ENCODE results near the gene FOXP1. TPM values are rescaled to one million over a fixed set of nuclear protein-coding genes. Genes with fewer than 3 reads are reported as not detected.

Gene FOXP1
- total RNA-seq, 2 experiments from 2014 or later, result 493 to 508 TPM

DNA sequence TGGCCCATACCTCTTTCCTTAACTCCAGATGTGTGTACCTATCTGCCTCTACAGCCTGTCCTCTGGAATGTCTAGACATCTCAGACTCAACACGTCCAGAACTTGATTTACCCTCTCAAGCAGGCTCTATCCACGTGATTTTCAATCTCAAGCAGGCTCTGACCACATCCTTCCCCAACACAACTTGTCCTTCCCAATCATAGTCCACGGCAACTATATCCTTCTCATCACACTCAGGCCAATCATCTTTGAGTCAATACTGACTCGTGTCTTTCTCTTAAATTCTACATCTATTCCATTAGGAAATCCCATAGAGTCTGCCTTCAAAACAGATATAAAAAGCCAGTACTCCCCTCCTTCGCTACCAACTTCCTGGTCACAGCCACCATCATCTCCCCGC is 70.4 kb downstream of the FOXP1 start:
- TF ChIP-seq, protein P1, sequence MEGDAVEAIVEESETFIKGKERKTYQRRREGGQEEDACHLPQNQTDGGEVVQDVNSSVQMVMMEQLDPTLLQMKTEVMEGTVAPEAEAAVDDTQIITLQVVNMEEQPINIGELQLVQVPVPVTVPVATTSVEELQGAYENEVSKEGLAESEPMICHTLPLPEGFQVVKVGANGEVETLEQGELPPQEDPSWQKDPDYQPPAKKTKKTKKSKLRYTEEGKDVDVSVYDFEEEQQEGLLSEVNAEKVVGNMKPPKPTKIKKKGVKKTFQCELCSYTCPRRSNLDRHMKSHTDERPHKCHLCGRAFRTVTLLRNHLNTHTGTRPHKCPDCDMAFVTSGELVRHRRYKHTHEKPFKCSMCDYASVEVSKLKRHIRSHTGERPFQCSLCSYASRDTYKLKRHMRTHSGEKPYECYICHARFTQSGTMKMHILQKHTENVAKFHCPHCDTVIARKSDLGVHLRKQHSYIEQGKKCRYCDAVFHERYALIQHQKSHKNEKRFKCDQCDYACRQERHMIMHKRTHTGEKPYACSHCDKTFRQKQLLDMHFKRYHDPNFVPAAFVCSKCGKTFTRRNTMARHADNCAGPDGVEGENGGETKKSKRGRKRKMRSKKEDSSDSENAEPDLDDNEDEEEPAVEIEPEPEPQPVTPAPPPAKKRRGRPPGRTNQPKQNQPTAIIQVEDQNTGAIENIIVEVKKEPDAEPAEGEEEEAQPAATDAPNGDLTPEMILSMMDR (IDR thresholded peaks at IDR 0.05), result no peak
- no peaks in the 10 kb centered on the region for H3K36me3 Mint-ChIP-seq (ENCODE audit: low read depth)
- H3K9me3 Mint-ChIP-seq, result no peaks in the 10 kb centered on the region
- H3K4me3 ChIP-seq (ENCODE audit: low read length), result no peak overlapping the region
- H3K27ac Mint-ChIP-seq, result no peak overlapping the region
- H3K27me3 Mint-ChIP-seq, result no peaks in the 10 kb centered on the region
- no peak overlapping the region for H3K4me3 Mint-ChIP-seq
- H3K4me1 Mint-ChIP-seq (ENCODE audit: low read depth), result peaks cover 17% of the 10 kb centered on the region
- no peak overlapping the region for H3K27ac ChIP-seq (ENCODE audit: low read depth in 1 of 2, low read length in 2 of 2)
- H3K9me3 ChIP-seq (ENCODE audit: control insufficient read depth in 1 of 2, insufficient read depth in 1 of 2, low read length in 2 of 2), result no peaks in the 10 kb centered on the region
- no peak for DNase-seq
- H3K36me3 ChIP-seq (ENCODE audit: insufficient read depth, low read length), result no peaks in the 10 kb centered on the region
- ChIA-PET POLR2A (no interaction called here), CTCF (interaction anchor here (0.6 to 1.0 kb wide), 3 partner anchors 12 to 161 kb away, joined by 3 read pairs; no protein-coding TSS in a partner anchor)
- intact Hi-C loops (cut with DNase I, micrococcal nuclease), result loop anchor here (2.0 to 10.0 kb wide), 9 partner anchors 20 to 506 kb away; partner anchors contain the start of gene FOXP1 (in 1 of the 2)
- peaks cover 22% of the 10 kb centered on the region for H3K4me1 ChIP-seq (ENCODE audit: insufficient read depth, low read length)
- no peaks in the 10 kb centered on the region for H3K27me3 ChIP-seq (ENCODE audit: control insufficient read depth in 1 of 2, insufficient read depth in 2 of 2, low read length in 2 of 2)
- ATAC-seq (ENCODE audit: poor library complexity), result no peak

DNA sequence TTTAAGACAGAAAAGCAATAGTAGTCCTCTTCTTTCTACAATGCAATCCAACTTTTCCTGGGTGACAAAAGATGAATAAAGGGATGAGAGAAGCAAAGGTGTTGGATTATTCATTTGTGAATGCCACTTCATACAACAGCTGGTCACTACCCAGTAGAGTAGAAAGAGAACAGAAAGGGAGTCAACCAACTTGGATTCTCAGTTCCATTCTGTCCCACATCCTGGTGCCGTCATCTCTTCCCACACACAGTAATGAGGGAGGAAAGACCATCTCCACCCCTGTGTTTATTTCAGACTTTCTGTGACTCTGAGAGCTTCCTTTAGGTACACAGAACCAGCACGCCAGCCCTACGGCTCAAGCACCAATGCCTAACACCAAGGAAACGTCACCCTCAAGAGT is 71.0 kb downstream of the FOXP1 start:
- no peak for DNase-seq
- Histone ChIP-seq H3K4me3 (ENCODE audit: low read length) (no peak overlapping the region), H3K4me1 (ENCODE audit: insufficient read depth, low read length) (peaks cover 22% of the 10 kb centered on the region), H3K9me3 (ENCODE audit: control insufficient read depth in 1 of 2, insufficient read depth in 1 of 2, low read length in 2 of 2) (no peaks in the 10 kb centered on the region), H3K27me3 (ENCODE audit: control insufficient read depth in 1 of 2, insufficient read depth in 2 of 2, low read length in 2 of 2) (no peaks in the 10 kb centered on the region), H3K27ac (ENCODE audit: low read depth in 1 of 2, low read length in 2 of 2) (no peak overlapping the region), H3K36me3 (ENCODE audit: insufficient read depth, low read length) (no peaks in the 10 kb centered on the region)
- TF ChIP-seq, protein P1 (IDR thresholded peaks at IDR 0.05), result no peak
- POLR2A ChIA-PET, result interaction anchor here (1.8 kb wide), 1 partner anchor 69 kb away, joined by 9 read pairs; no protein-coding TSS in a partner anchor
- no peak for ATAC-seq (ENCODE audit: poor library complexity)
- Mint-ChIP-seq H3K36me3 (ENCODE audit: low read depth) (no peaks in the 10 kb centered on the region), H3K9me3 (no peaks in the 10 kb centered on the region), H3K27ac (no peak overlapping the region), H3K4me3 (no peak overlapping the region), H3K27me3 (no peaks in the 10 kb centered on the region), H3K4me1 (ENCODE audit: low read depth) (peaks cover 20% of the 10 kb centered on the region)
- CTCF ChIA-PET, result interaction anchor here (0.6 to 1.8 kb wide), 6 partner anchors 12 to 202 kb away, joined by 3 to 6 read pairs (median 4); no protein-coding TSS in a partner anchor
- intact Hi-C loops (cut with DNase I, micrococcal nuclease), result loop anchor here (1.0 to 10.0 kb wide), 10 partner anchors 20 to 962 kb away; partner anchors contain the start of gene FOXP1 (in 1 of the 2)

DNA sequence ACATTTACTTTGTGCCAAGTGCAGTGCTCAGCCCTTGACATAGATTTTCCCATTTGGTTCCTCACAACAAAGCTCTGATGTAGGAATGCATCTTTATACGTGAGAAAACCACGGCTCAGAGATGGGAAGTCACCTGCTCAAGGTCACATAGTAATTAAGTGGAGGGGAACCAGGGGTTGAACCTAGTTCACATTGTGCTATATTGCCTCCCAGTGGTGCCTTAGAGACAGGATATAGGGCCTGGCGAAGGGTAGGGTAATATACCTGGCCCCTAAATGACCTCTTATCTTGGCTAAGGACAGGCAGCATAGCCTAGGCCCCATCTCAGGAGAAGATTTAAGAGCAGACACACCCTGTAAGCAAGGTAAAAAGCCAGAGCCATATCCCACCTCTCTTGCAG is 71.5 kb downstream of the FOXP1 start:
- POLR2A ChIA-PET, result interaction anchor here (0.6 to 2.0 kb wide), 7 partner anchors 16 to 230 kb away, joined by 3 to 9 read pairs (median 5); no protein-coding TSS in a partner anchor
- Mint-ChIP-seq H3K27ac (no peak overlapping the region), H3K4me1 (ENCODE audit: low read depth) (peaks cover 21% of the 10 kb centered on the region), H3K36me3 (ENCODE audit: low read depth) (no peaks in the 10 kb centered on the region), H3K4me3 (no peak overlapping the region), H3K9me3 (no peaks in the 10 kb centered on the region), H3K27me3 (no peaks in the 10 kb centered on the region)
- Histone ChIP-seq H3K4me1 (ENCODE audit: insufficient read depth, low read length) (peaks cover 22% of the 10 kb centered on the region), H3K9me3 (ENCODE audit: control insufficient read depth in 1 of 2, insufficient read depth in 1 of 2, low read length in 2 of 2) (no peaks in the 10 kb centered on the region), H3K27ac (ENCODE audit: low read depth in 1 of 2, low read length in 2 of 2) (no peak overlapping the region), H3K27me3 (ENCODE audit: control insufficient read depth in 1 of 2, insufficient read depth in 2 of 2, low read length in 2 of 2) (no peaks in the 10 kb centered on the region), H3K36me3 (ENCODE audit: insufficient read depth, low read length) (no peaks in the 10 kb centered on the region), H3K4me3 (ENCODE audit: low read length) (no peak overlapping the region)
- CTCF ChIA-PET, result interaction anchor here (0.6 to 2.0 kb wide), 18 partner anchors 10 to 353 kb away, joined by 3 to 10 read pairs (median 3); no protein-coding TSS in a partner anchor
- DNase-seq, result peak in 9 of 14 experiments; percentile 20 to 85 (median 46)
- TF ChIP-seq, protein P1 (IDR thresholded peaks at IDR 0.05), result peak; percentile 70
- peak; percentile 99 for ATAC-seq (ENCODE audit: poor library complexity)
- intact Hi-C loops (cut with DNase I, micrococcal nuclease), result loop anchor here (1.0 to 10.0 kb wide), 10 partner anchors 19 to 962 kb away; partner anchors contain the start of gene FOXP1 (in 1 of the 2)
